Ovary (tissue), 9 donors: ENCODE data around the gene LRRC23. TPM values are rescaled to one million over a fixed set of nuclear protein-coding genes. Genes with fewer than 3 reads are reported as not detected.
A peak's percentile ranks its signal among the peaks of the same experiment; 100 is the strongest.

Experiments used
- microRNA counts: library from miRNA; unstranded; fragments of <30 nt; microRNA quantifications from one replicate; lab custom pipeline; 2016
- microRNA-seq, 3 donors: library from miRNA; unstranded; fragments of <30 nt; microRNA quantifications; one replicate each; pipeline versions ENCODE4 to v1.2.0, GENCODE V29; 2019 to 2020
- polyA plus RNA-seq, 2 donors: library from polyadenylated mRNA; stranded (reverse); fragments of 200-250 nt in 1 of 2; fragments of 350-450 nt in 1 of 2; fragmentation: Illumina TruSeq in 1 of 2; extraction: RNeasy Lipid Tissue Mini Kit (QIAGEN cat#74804) in 1 of 2; gene quantifications; one replicate each; pipeline ENCODE4 v1.2.3, GENCODE V29; 2013 to 2014
- small RNA-seq: library from RNA; depleted of rRNA; stranded (forward); fragments of <200 nt; gene quantifications from one replicate; pipeline ENCODE3, GENCODE V24; 2016
- total RNA-seq, 7 donors: library from RNA; depleted of rRNA in 2 of 7; stranded (reverse); fragments of >200 nt in 2 of 7; fragmentation: NEBNext Ultra II Directional in 3 of 7; extraction: Animal tissue kit (Norgen Biotek cat#: 25700) in 3 of 7; gene quantifications; one replicate each; pipeline versions ENCODE4 v1.1.0 to v1.2.4, GENCODE V29; 2016 to 2023
- donor health status: DM: no; HTN: no; CAD: no; lungs with moderate emphysema.
- donor health status: DM: no; HTN: no; CAD: no.
- donor health status: Bipolar disorder and iron deficiency.
- donor health status: DM: yes; HTN: yes; CAD: no.
- donor health status: DM: no; HTN: no; CAD: no.
- donor health status: DM: yes; HTN: yes; CAD: no.

The LRRC23 gene
- total and polyA plus RNA-seq, 9 donors, result 11.2 to 67.6 (median 16.5) TPM

MicroRNA genes within 50 kb of the gene (microRNA counts, 767-probe panel; counts per million panel counts)
- microRNA hsa-miR-141-3p (lab: Ali Mortazavi, UCI), result 530 counts per million, percentile 78 among the panel's probes with 10 or more counts
- 4,007 counts per million, percentile 89 among the panel's probes with 10 or more counts for microRNA hsa-miR-200c-3p (lab: Ali Mortazavi, UCI)

Small RNA genes within 50 kb of the gene (microRNA-seq; reads per million reads assigned to microRNA genes)
- gene MIR141, result 1.7 to 76.6 (median 4.5) reads per million in 3 donors
- 31.0 to 718 (median 36.1) reads per million in 3 donors for gene MIR200C

Small RNA genes within 50 kb of the gene (small RNA-seq; reads per million reads assigned to genes)
- gene MIR141 (10.9 reads per million, percentile 84 among the genes with 10 or more reads in this experiment), gene MIR200C (5.8 reads per million, percentile 81 among the genes with 10 or more reads in this experiment), gene RNU7-1 (not detected)

Other genes starting within 250 kb of the LRRC23 start
- gene ING4, start 241.7 kb upstream of the LRRC23 start, total RNA-seq, result 10 to 100 TPM; 26.1 to 39.9 (median 35.0) TPM
- gene ING4, start 241.7 kb upstream of the LRRC23 start, polyA plus RNA-seq, result 10 to 100 TPM; 64.9 to 90.0 TPM
- 10 to 100 TPM; 22.1 to 64.9 (median 58.2) TPM for gene ZNF384, start 215.4 kb upstream of the LRRC23 start, total RNA-seq
- gene ZNF384, start 215.4 kb upstream of the LRRC23 start, polyA plus RNA-seq, result 10 to 100 TPM; 44.4 to 59.0 TPM
- 1 to 10 TPM in 2 of 7 donors, under 1 TPM in 4, not detected in 1; 0.11 to 3.1 (median 0.85) TPM for gene PIANP, start 204.0 kb upstream of the LRRC23 start, total RNA-seq
- 1 to 10 TPM; 1.2 to 3.9 TPM for gene PIANP, start 204.0 kb upstream of the LRRC23 start, polyA plus RNA-seq
- 10 to 100 TPM; 36.4 to 61.4 (median 48.4) TPM for gene COPS7A, start 180.8 kb upstream of the LRRC23 start, total RNA-seq
- gene COPS7A, start 180.8 kb upstream of the LRRC23 start, polyA plus RNA-seq, result 10 to 100 TPM; 45.7 to 74.8 TPM
- gene MLF2, start 151.7 kb upstream of the LRRC23 start, total RNA-seq, result 100 to 1,000 TPM in 6 of 7 donors, 10 to 100 TPM in 1; 64.1 to 162 (median 141) TPM
- 100 to 1,000 TPM; 130 to 138 TPM for gene MLF2, start 151.7 kb upstream of the LRRC23 start, polyA plus RNA-seq
- gene PTMS, start 138.5 kb upstream of the LRRC23 start, total RNA-seq, result 1,000 to 10,000 TPM in 1 of 7 donors, 100 to 1,000 TPM in 6; 100 to 1,013 (median 576) TPM
- gene PTMS, start 138.5 kb upstream of the LRRC23 start, polyA plus RNA-seq, result 100 to 1,000 TPM; 550 to 594 TPM
- gene LAG3, start 132.3 kb upstream of the LRRC23 start, total RNA-seq, result 10 to 100 TPM in 6 of 7 donors, 1 to 10 TPM in 1; 8.5 to 21.8 (median 16.0) TPM
- 10 to 100 TPM in 1 of 2 donors, 1 to 10 TPM in 1; 4.7 to 13.7 TPM for gene LAG3, start 132.3 kb upstream of the LRRC23 start, polyA plus RNA-seq
- gene CD4, start 115.3 kb upstream of the LRRC23 start, total RNA-seq, result 10 to 100 TPM in 4 of 7 donors, 1 to 10 TPM in 3; 2.1 to 12.5 (median 10.3) TPM
- gene CD4, start 115.3 kb upstream of the LRRC23 start, polyA plus RNA-seq, result 10 to 100 TPM in 1 of 2 donors, 1 to 10 TPM in 1; 7.3 to 40.2 TPM
- 10 to 100 TPM in 2 of 7 donors, 1 to 10 TPM in 4, under 1 TPM in 1; 0.60 to 12.0 (median 7.6) TPM for gene GPR162, start 83.0 kb upstream of the LRRC23 start, total RNA-seq
- gene GPR162, start 83.0 kb upstream of the LRRC23 start, polyA plus RNA-seq, result 1 to 10 TPM; 1.2 to 9.0 TPM
- gene P3H3, start 76.4 kb upstream of the LRRC23 start, total RNA-seq, result 10 to 100 TPM; 24.0 to 92.3 (median 70.2) TPM
- 10 to 100 TPM in 1 of 2 donors, 1 to 10 TPM in 1; 4.7 to 48.8 TPM for gene P3H3, start 76.4 kb upstream of the LRRC23 start, polyA plus RNA-seq
- gene GNB3, start 63.9 kb upstream of the LRRC23 start, total RNA-seq, result 10 to 100 TPM in 5 of 7 donors, 1 to 10 TPM in 1, under 1 TPM in 1; 0.34 to 15.0 (median 11.0) TPM
- 1 to 10 TPM; 1.8 to 7.8 TPM for gene GNB3, start 63.9 kb upstream of the LRRC23 start, polyA plus RNA-seq
- gene CDCA3, start 53.5 kb upstream of the LRRC23 start, total RNA-seq, result 1 to 10 TPM in 2 of 7 donors, under 1 TPM in 5; 0.18 to 1.6 (median 0.74) TPM
- gene CDCA3, start 53.5 kb upstream of the LRRC23 start, polyA plus RNA-seq, result 1 to 10 TPM in 1 of 2 donors, under 1 TPM in 1; 0.68 to 1.6 TPM
- gene USP5, start 52.7 kb upstream of the LRRC23 start, total RNA-seq, result 10 to 100 TPM; 13.9 to 84.3 (median 63.0) TPM
- 10 to 100 TPM; 23.7 to 30.1 TPM for gene USP5, start 52.7 kb upstream of the LRRC23 start, polyA plus RNA-seq
- gene TPI1, start 37.3 kb upstream of the LRRC23 start, total RNA-seq, result 100 to 1,000 TPM; 136 to 443 (median 295) TPM
- 100 to 1,000 TPM; 267 to 594 TPM for gene TPI1, start 37.3 kb upstream of the LRRC23 start, polyA plus RNA-seq
- gene SPSB2, start 31.5 kb upstream of the LRRC23 start, total RNA-seq, result 10 to 100 TPM in 3 of 7 donors, 1 to 10 TPM in 4; 5.8 to 14.7 (median 8.5) TPM
- gene SPSB2, start 31.5 kb upstream of the LRRC23 start, polyA plus RNA-seq, result 1 to 10 TPM in 1 of 2 donors, under 1 TPM in 1; 0.38 to 8.1 TPM
- gene ENO2, start 9.8 kb downstream of the LRRC23 start, total RNA-seq, result 10 to 100 TPM in 5 of 7 donors, 1 to 10 TPM in 2; 8.3 to 22.3 (median 11.5) TPM
- 10 to 100 TPM in 1 of 2 donors, 1 to 10 TPM in 1; 5.0 to 19.4 TPM for gene ENO2, start 9.8 kb downstream of the LRRC23 start, polyA plus RNA-seq
- gene ATN1, start 23.1 kb downstream of the LRRC23 start, total RNA-seq, result 100 to 1,000 TPM in 5 of 7 donors, 10 to 100 TPM in 2; 73.9 to 324 (median 206) TPM
- 100 to 1,000 TPM in 1 of 2 donors, 10 to 100 TPM in 1; 41.6 to 179 TPM for gene ATN1, start 23.1 kb downstream of the LRRC23 start, polyA plus RNA-seq
- gene RNU7-1, start 39.0 kb downstream of the LRRC23 start, total RNA-seq, result not detected
- not detected for gene RNU7-1, start 39.0 kb downstream of the LRRC23 start, polyA plus RNA-seq
- 1,000 to 10,000 TPM in 1 of 7 donors, 100 to 1,000 TPM in 6; 457 to 1,838 (median 633) TPM for gene C12orf57, start 39.2 kb downstream of the LRRC23 start, total RNA-seq
- 1,000 to 10,000 TPM in 1 of 2 donors, 10 to 100 TPM in 1; 40.3 to 1,266 TPM for gene C12orf57, start 39.2 kb downstream of the LRRC23 start, polyA plus RNA-seq
- 10 to 100 TPM in 3 of 7 donors, 1 to 10 TPM in 4; 4.6 to 19.8 (median 9.8) TPM for gene PTPN6, start 46.5 kb downstream of the LRRC23 start, total RNA-seq
- gene PTPN6, start 46.5 kb downstream of the LRRC23 start, polyA plus RNA-seq, result 10 to 100 TPM in 1 of 2 donors, 1 to 10 TPM in 1; 6.9 to 25.3 TPM
- gene PHB2, start 65.8 kb downstream of the LRRC23 start, total RNA-seq, result 100 to 1,000 TPM; 220 to 324 (median 269) TPM
- 100 to 1,000 TPM; 129 to 285 TPM for gene PHB2, start 65.8 kb downstream of the LRRC23 start, polyA plus RNA-seq
- gene EMG1, start 66.1 kb downstream of the LRRC23 start, total RNA-seq, result 10 to 100 TPM; 25.6 to 54.7 (median 41.0) TPM
- 10 to 100 TPM; 21.5 to 39.5 TPM for gene EMG1, start 66.1 kb downstream of the LRRC23 start, polyA plus RNA-seq
- 10 to 100 TPM; 15.5 to 51.2 (median 39.5) TPM for gene LPCAT3, start 113.7 kb downstream of the LRRC23 start, total RNA-seq
- gene LPCAT3, start 113.7 kb downstream of the LRRC23 start, polyA plus RNA-seq, result 10 to 100 TPM; 22.5 to 44.0 TPM
- gene C1S, start 155.9 kb downstream of the LRRC23 start, total RNA-seq, result 1,000 to 10,000 TPM in 3 of 7 donors, 100 to 1,000 TPM in 4; 499 to 1,495 (median 773) TPM
- gene C1S, start 155.9 kb downstream of the LRRC23 start, polyA plus RNA-seq, result 1,000 to 10,000 TPM in 1 of 2 donors, 100 to 1,000 TPM in 1; 952 to 1,168 TPM
- 1,000 to 10,000 TPM in 3 of 7 donors, 100 to 1,000 TPM in 4; 472 to 1,524 (median 759) TPM for gene C1R, start 187.6 kb downstream of the LRRC23 start, total RNA-seq
- 1,000 to 10,000 TPM in 1 of 2 donors, 100 to 1,000 TPM in 1; 796 to 1,393 TPM for gene C1R, start 187.6 kb downstream of the LRRC23 start, polyA plus RNA-seq
- gene C1RL, start 204.4 kb downstream of the LRRC23 start, total RNA-seq, result 100 to 1,000 TPM in 4 of 7 donors, 10 to 100 TPM in 3; 48.4 to 160 (median 116) TPM
- 10 to 100 TPM; 73.1 to 88.7 TPM for gene C1RL, start 204.4 kb downstream of the LRRC23 start, polyA plus RNA-seq
- gene RBP5, start 224.1 kb downstream of the LRRC23 start, total RNA-seq, result 10 to 100 TPM in 1 of 7 donors, 1 to 10 TPM in 6; 1.2 to 17.3 (median 3.5) TPM
- 1 to 10 TPM; 6.1 to 6.4 TPM for gene RBP5, start 224.1 kb downstream of the LRRC23 start, polyA plus RNA-seq
- 100 to 1,000 TPM in 2 of 7 donors, 10 to 100 TPM in 5; 45.4 to 142 (median 68.2) TPM for gene CLSTN3, start 225.5 kb downstream of the LRRC23 start, total RNA-seq
- 10 to 100 TPM; 28.9 to 59.2 TPM for gene CLSTN3, start 225.5 kb downstream of the LRRC23 start, polyA plus RNA-seq